Measurements from ENCODE around the gene CAMK4. TPM values are rescaled to one million over a fixed set of nuclear protein-coding genes. Genes with fewer than 3 reads are reported as not detected.
A peak's percentile ranks its signal among the peaks of the same experiment; 100 is the strongest.

Gene CAMK4
- polyA plus RNA-seq, 1 donor (not counting 4 experiments of a cell fraction or from before 2014, with no cell fraction given), result 0.45 TPM

GRCh38 chr5:111454198-111454622, 230.0 kb downstream of the CAMK4 start:
- Histone ChIP-seq H3K4me1 (ENCODE audit: control insufficient read depth, extremely low read depth, insufficient read depth, low read length) (peaks cover 14% of the 10 kb centered on the region), H3K27ac (ENCODE audit: control insufficient read depth, insufficient read depth, low read length) (no peak overlapping the region), H4K20me1 (ENCODE audit: control insufficient read depth, extremely low read depth, insufficient read depth, low read length) (no peaks in the 10 kb centered on the region), H3K4me3 (ENCODE audit: control insufficient read depth in 2 of 3, extremely low read depth in 1 of 3, insufficient read depth in 2 of 3, low read depth in 1 of 3, low read length in 3 of 3) (no peak overlapping the region), H3K9me3 (ENCODE audit: control insufficient read depth, low read depth, low read length) (no peaks in the 10 kb centered on the region), H3K4me2 (ENCODE audit: control insufficient read depth, extremely low read depth, insufficient read depth, low read depth, low read length) (no peak overlapping the region), H3K27me3 (ENCODE audit: control insufficient read depth, extremely low read depth, insufficient read depth, low read length) (no peaks in the 10 kb centered on the region), H3K9ac (ENCODE audit: control insufficient read depth, extremely low read depth, insufficient read depth, low read length) (no peak overlapping the region), H3K9me1 (ENCODE audit: control insufficient read depth, extremely low read depth, insufficient read depth, low read length) (no peaks in the 10 kb centered on the region), H3K36me3 (ENCODE audit: control insufficient read depth in 2 of 2, extremely low read depth in 1 of 2, insufficient read depth in 2 of 2, low read length in 2 of 2) (no peaks in the 10 kb centered on the region), H2AFZ (ENCODE audit: control insufficient read depth, low read length) (no peak overlapping the region), H3K79me2 (ENCODE audit: control insufficient read depth, insufficient read depth, low read length) (no peaks in the 10 kb centered on the region)
- DNase-seq (ENCODE audit: low read depth, low spot score), result peak; percentile 25
- no peak for FAIRE-seq
- TF ChIP-seq EZH2 (IDR thresholded peaks at IDR 0.05; ENCODE audit: low read length) (no peak), CTCF (optimal IDR thresholded peaks at IDR 0.05 in 1 of 3, IDR thresholded peaks at IDR 0.05 in 1 of 3, conservative IDR thresholded peaks at IDR 0.05 in 1 of 3; ENCODE audit: extremely low read depth in 1 of 3, insufficient read depth in 2 of 3, low read length in 3 of 3) (no peak)
- dilution Hi-C loops (cut with MboI; ENCODE audit: extremely low pct_ligation_motif_present, low sequenced_read_pairs), result no loop called here

- FAIRE-seq (no peak), DNase-seq (ENCODE audit: low read depth, low spot score) (no peak)
- Histone ChIP-seq H4K20me1 (ENCODE audit: control insufficient read depth, extremely low read depth, insufficient read depth, low read length) (no peaks in the 10 kb centered on the region), H2AFZ (ENCODE audit: control insufficient read depth, low read length) (no peak overlapping the region), H3K4me1 (ENCODE audit: control insufficient read depth, extremely low read depth, insufficient read depth, low read length) (peaks cover 14% of the 10 kb centered on the region), H3K4me2 (ENCODE audit: control insufficient read depth, extremely low read depth, insufficient read depth, low read depth, low read length) (no peak overlapping the region), H3K36me3 (ENCODE audit: control insufficient read depth in 2 of 2, extremely low read depth in 1 of 2, insufficient read depth in 2 of 2, low read length in 2 of 2) (no peaks in the 10 kb centered on the region), H3K79me2 (ENCODE audit: control insufficient read depth, insufficient read depth, low read length) (no peaks in the 10 kb centered on the region), H3K27ac (ENCODE audit: control insufficient read depth, insufficient read depth, low read length) (no peak overlapping the region), H3K9ac (ENCODE audit: control insufficient read depth, extremely low read depth, insufficient read depth, low read length) (no peak overlapping the region), H3K27me3 (ENCODE audit: control insufficient read depth, extremely low read depth, insufficient read depth, low read length) (no peaks in the 10 kb centered on the region), H3K4me3 (ENCODE audit: control insufficient read depth in 2 of 3, extremely low read depth in 1 of 3, insufficient read depth in 2 of 3, low read depth in 1 of 3, low read length in 3 of 3) (no peak overlapping the region), H3K9me3 (ENCODE audit: control insufficient read depth, low read depth, low read length) (no peaks in the 10 kb centered on the region), H3K9me1 (ENCODE audit: control insufficient read depth, extremely low read depth, insufficient read depth, low read length) (no peaks in the 10 kb centered on the region)
- dilution Hi-C loops (cut with MboI; ENCODE audit: extremely low pct_ligation_motif_present, low sequenced_read_pairs), result no loop called here
- TF ChIP-seq CTCF (optimal IDR thresholded peaks at IDR 0.05 in 1 of 3, IDR thresholded peaks at IDR 0.05 in 1 of 3, conservative IDR thresholded peaks at IDR 0.05 in 1 of 3; ENCODE audit: extremely low read depth in 1 of 3, insufficient read depth in 2 of 3, low read length in 3 of 3), result no peak
- no peak for TF ChIP-seq EZH2 (IDR thresholded peaks at IDR 0.05; ENCODE audit: low read length)
Measured at GRCh38 chr5:111454776-111455175, 230.6 kb downstream of the CAMK4 start.

All from keratinocyte (primary cell).